ENCODE results near the gene RNF135.
"Not testable (repeated sequence)": the region's sequence is repeated elsewhere in the genome, so short reads cannot be mapped to it uniquely, and the experiment has no call there.

- not testable (repeated sequence) for TF ChIP-seq CTCF (conservative IDR thresholded peaks at IDR 0.05; ENCODE audit: low read depth, low read length); EZH2 (IDR thresholded peaks at IDR 0.05; ENCODE audit: low read length, unreplicated experiment); EZH2phosphoT487 (IDR thresholded peaks at IDR 0.05; ENCODE audit: borderline replicate concordance, low read length)
Observed at GRCh38 chr17:31046856-31047425, 76.1 kb downstream of the RNF135 start.

All from PC-3 (cell line).